Activated naive CD4-positive, alpha-beta T cell treated with anti-CD3 and anti-CD28 coated beads for 36 hours (primary cell): ENCODE data around the gene SLC9A3. TPM values are rescaled to one million over a fixed set of nuclear protein-coding genes. Genes with fewer than 3 reads are reported as not detected.

Experiments
- CTCF ChIA-PET: fragments of 350-600 bp; sonication (Branson Sonifier 250); formaldehyde crosslinking; loops from one replicate; lab custom pipeline; 2021; ENCODE audit warnings: antibody characterized with exemption; lab: Charles Lee
- DNase-seq: peaks from one replicate; pipeline ENCODE4 v3.0.0-alpha.2; 2020
- H3K27ac Mint-ChIP-seq: one replicate; pipeline ENCODE4 v1.8.0; 2021; ENCODE audit warnings: mild to moderate bottlenecking, mixed read lengths
- H3K27me3 Mint-ChIP-seq: one replicate; pipeline ENCODE4 v1.8.0; 2021; ENCODE audit warnings: low read depth, mixed read lengths
- H3K36me3 Mint-ChIP-seq: one replicate; pipeline ENCODE4 v1.8.0; 2021; ENCODE audit warnings: low read depth, mixed read lengths
- H3K4me1 Mint-ChIP-seq: one replicate; pipeline ENCODE4 v1.8.0; 2021; ENCODE audit warnings: low read depth, mixed read lengths
- H3K4me3 Mint-ChIP-seq: one replicate; pipeline ENCODE4 v1.8.0; 2021; ENCODE audit warnings: mild to moderate bottlenecking, moderate library complexity, mixed read lengths
- H3K9me3 Mint-ChIP-seq: one replicate; pipeline ENCODE4 v1.8.0; 2021; ENCODE audit warnings: mixed read lengths
- intact Hi-C: fragments of 100-400 bp; cut with micrococcal nuclease; formaldehyde crosslinking; loops from one replicate; pipeline ENCODE4 v1.15.1; 2023
- total RNA-seq, 2 experiments: library from RNA; stranded (reverse); gene quantifications; one replicate each; pipeline ENCODE4 v1.2.3, GENCODE V29; 2021

Gene SLC9A3
- total RNA-seq, 2 experiments from 2014 or later = 1.6 to 2.3 TPM

GRCh38 chr5:466661-467310 is 57.5 kb downstream of the SLC9A3 start:
- CTCF ChIA-PET = no interaction called here
- intact Hi-C loops = no loop called here
- no peak for DNase-seq
- H3K9me3 Mint-ChIP-seq = no peaks in the 10 kb centered on the region
- no peak overlapping the region for H3K27ac Mint-ChIP-seq
- no peak overlapping the region for H3K4me3 Mint-ChIP-seq
- H3K4me1 Mint-ChIP-seq = peaks cover 50% of the 10 kb centered on the region
- peaks cover 32% of the 10 kb centered on the region for H3K36me3 Mint-ChIP-seq
- no peaks in the 10 kb centered on the region for H3K27me3 Mint-ChIP-seq

DNA sequence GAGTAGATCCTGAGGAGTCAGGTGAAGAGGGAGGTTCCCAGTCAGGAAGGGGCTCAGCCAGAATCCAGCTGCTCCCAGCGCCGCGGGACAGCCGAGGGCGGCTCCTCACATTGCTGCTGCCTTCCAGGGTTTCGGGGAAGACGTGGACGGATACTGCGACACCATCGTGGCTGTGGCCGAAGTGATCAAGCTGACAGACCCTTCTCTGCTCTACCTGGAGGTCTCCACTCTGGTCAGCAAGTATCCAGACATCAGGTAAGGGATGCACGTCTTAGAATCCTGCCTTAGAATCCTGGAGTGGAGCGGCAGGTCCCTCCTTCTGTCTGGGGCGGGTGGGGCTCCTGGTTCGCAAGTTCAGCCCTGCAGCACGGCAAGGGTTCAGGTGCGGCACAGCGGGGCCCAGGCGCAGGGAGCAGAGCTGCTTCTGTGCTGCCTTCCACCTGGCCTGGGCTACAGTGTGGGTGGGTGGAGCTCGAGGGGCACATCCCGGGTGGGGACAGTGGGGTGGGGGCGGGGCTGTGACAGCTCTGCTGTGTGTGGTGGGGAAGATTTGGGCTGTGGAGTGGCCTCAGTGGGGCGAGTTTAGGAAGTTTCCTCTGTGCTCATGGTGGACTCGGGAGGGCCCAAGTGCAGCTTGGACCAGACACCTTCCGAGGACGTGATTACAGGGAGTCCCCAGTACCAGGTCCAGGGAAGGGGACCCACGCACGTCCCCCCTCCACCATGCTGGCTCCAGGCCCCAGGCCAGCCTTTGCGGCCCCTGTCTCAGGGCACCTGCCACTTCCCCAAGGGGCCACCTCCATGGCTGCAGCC is 58.5 kb downstream of the SLC9A3 start:
- Mint-ChIP-seq H3K4me1 (peaks cover 43% of the 10 kb centered on the region), H3K27ac (no peak overlapping the region), H3K36me3 (peaks cover 31% of the 10 kb centered on the region), H3K9me3 (no peaks in the 10 kb centered on the region), H3K4me3 (no peak overlapping the region), H3K27me3 (no peaks in the 10 kb centered on the region)
- no peak for DNase-seq
- CTCF ChIA-PET = no interaction called here
- intact Hi-C loops = no loop called here

GRCh38 chr5:464843-465590 is 59.2 kb downstream of the SLC9A3 start:
- peaks cover 36% of the 10 kb centered on the region for H3K36me3 Mint-ChIP-seq
- peaks cover 43% of the 10 kb centered on the region for H3K4me1 Mint-ChIP-seq
- H3K27me3 Mint-ChIP-seq = no peaks in the 10 kb centered on the region
- intact Hi-C loops = loop anchor here (1.0 kb wide), 1 partner anchor 7 kb away; no protein-coding TSS in a partner anchor
- no peak for DNase-seq
- no peak overlapping the region for H3K4me3 Mint-ChIP-seq
- H3K27ac Mint-ChIP-seq = no peak overlapping the region
- CTCF ChIA-PET = interaction anchor here (1.1 kb wide), 1 partner anchor 18 kb away, joined by 7 read pairs; no protein-coding TSS in a partner anchor
- no peaks in the 10 kb centered on the region for H3K9me3 Mint-ChIP-seq

DNA sequence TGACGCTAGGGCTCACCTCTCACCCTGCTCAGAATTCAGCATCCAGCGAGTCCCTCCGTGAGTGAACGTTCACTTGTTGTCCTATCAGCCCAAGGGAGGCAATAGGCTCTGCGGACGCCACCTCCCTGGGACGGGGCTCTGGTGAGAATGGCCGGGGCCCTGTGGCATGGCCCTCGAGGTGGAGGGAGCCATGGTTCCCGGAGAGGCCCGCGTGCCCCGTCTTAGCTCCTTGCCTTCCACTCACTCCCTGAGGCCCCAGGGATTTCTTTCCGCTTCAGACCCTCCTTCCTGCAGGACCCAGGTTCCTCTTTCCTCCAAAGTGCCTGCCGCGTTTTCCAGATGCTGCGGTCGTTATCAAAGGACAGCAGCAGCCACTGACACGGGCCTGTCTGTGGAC is 59.8 kb downstream of the SLC9A3 start:
- Mint-ChIP-seq H3K36me3 (peaks cover 41% of the 10 kb centered on the region), H3K27me3 (no peaks in the 10 kb centered on the region), H3K4me1 (peaks cover 44% of the 10 kb centered on the region), H3K27ac (peak overlapping the region; percentile 87), H3K9me3 (no peaks in the 10 kb centered on the region), H3K4me3 (no peak overlapping the region)
- intact Hi-C loops = loop anchor here (1.0 kb wide), 1 partner anchor 8 kb away; no protein-coding TSS in a partner anchor
- no peak for DNase-seq
- CTCF ChIA-PET = interaction anchor here (1.1 kb wide), 1 partner anchor 18 kb away, joined by 7 read pairs; no protein-coding TSS in a partner anchor

DNA sequence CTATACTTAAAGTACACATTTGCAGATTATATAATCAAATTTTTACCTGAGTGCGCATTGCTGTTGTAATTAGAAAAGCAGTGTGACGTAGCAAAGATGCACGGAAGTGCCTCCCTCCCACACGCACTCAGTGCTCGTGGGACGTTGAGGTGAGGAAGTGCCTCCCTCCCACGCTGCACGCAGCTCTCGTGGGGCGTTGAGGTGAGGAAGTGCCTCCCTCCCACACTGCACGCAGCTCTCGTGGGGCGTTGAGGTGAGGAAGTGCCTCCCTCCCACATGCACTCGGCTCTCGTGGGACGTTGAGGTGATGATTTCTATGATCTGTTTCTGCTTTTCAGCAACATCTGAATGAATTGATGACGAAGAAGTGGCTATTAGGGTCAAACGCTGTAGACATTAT is 60.3 kb downstream of the SLC9A3 start:
- DNase-seq = peak; percentile 75
- peak overlapping the region; percentile 87 for H3K27ac Mint-ChIP-seq
- peaks cover 49% of the 10 kb centered on the region for H3K4me1 Mint-ChIP-seq
- CTCF ChIA-PET = interaction anchor here (0.6 to 1.1 kb wide), 2 partner anchors 11 to 17 kb away, joined by 3 to 7 read pairs; no protein-coding TSS in a partner anchor
- H3K36me3 Mint-ChIP-seq = peaks cover 40% of the 10 kb centered on the region
- no peaks in the 10 kb centered on the region for H3K27me3 Mint-ChIP-seq
- H3K9me3 Mint-ChIP-seq = no peaks in the 10 kb centered on the region
- intact Hi-C loops = loop anchor here (1.0 kb wide), 1 partner anchor 8 kb away; no protein-coding TSS in a partner anchor
- H3K4me3 Mint-ChIP-seq = peak overlapping the region; percentile 18

DNA sequence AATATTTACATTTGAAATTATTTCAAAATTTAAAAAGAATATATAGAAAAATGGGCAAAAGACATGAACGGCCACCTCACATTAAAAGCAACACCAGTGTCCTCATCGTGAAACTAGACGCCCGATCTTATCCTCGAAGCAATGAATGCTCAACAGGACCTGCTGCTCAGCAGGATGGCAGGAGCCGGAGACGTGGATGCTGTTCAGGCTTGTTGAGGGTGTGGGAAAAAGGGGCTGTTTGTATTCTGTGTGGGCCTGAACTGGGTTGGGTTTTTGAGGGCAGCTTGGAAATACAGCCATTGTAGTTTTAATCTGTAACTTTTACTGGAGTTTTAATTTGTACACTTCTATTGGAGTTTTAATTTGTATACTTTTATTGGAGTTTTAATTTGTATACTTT is 60.9 kb downstream of the SLC9A3 start:
- intact Hi-C loops = no loop called here
- H3K4me3 Mint-ChIP-seq = no peak overlapping the region

GRCh38 chr5:462051-462481 is 62.2 kb downstream of the SLC9A3 start:
- CTCF ChIA-PET = no interaction called here

More for the DNA sequence above, 60.9 kb downstream of the SLC9A3 start:
- Mint-ChIP-seq H3K36me3 (peaks cover 45% of the 10 kb centered on the region), H3K27ac (peak overlapping the region; percentile 87), H3K27me3 (no peaks in the 10 kb centered on the region), H3K4me1 (peaks cover 55% of the 10 kb centered on the region), H3K9me3 (no peaks in the 10 kb centered on the region)
- DNase-seq = no peak
- CTCF ChIA-PET = interaction anchor here (0.6 kb wide), 1 partner anchor 11 kb away, joined by 3 read pairs; no protein-coding TSS in a partner anchor

DNA sequence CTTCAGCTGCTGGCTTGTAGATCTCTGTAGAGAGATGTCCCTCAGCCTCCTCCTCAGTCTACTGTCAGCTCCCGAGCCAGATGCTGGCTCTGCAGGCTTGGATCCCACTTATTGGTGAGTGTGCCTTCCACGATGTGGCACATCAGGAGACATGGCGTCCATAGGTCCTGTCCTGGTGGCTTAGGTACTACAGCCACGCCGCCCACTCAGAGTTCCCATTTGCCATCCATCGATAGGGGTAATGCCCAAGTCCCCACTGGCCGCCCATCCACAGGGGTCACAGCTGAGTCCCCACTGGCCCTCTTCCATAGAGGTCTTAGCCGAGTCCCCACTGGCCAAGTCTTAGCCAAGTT is 64.0 kb downstream of the SLC9A3 start:
- intact Hi-C loops = no loop called here
- Mint-ChIP-seq H3K9me3 (no peaks in the 10 kb centered on the region), H3K27ac (peak overlapping the region; percentile 94), H3K4me1 (peaks cover 60% of the 10 kb centered on the region), H3K36me3 (peaks cover 56% of the 10 kb centered on the region), H3K27me3 (no peaks in the 10 kb centered on the region), H3K4me3 (no peak overlapping the region)
- CTCF ChIA-PET = interaction anchor here (4.0 kb wide), 1 partner anchor 13 kb away, joined by 27 read pairs; no protein-coding TSS in a partner anchor
- no peak for DNase-seq

More at GRCh38 chr5:462051-462481, 62.2 kb downstream of the SLC9A3 start:
- peaks cover 51% of the 10 kb centered on the region for H3K36me3 Mint-ChIP-seq
- H3K4me1 Mint-ChIP-seq = peaks cover 60% of the 10 kb centered on the region
- intact Hi-C loops = no loop called here
- H3K27ac Mint-ChIP-seq = no peak overlapping the region
- no peak overlapping the region for H3K4me3 Mint-ChIP-seq
- no peaks in the 10 kb centered on the region for H3K27me3 Mint-ChIP-seq
- no peaks in the 10 kb centered on the region for H3K9me3 Mint-ChIP-seq
- DNase-seq = no peak

- Mint-ChIP-seq H3K27ac (peak overlapping the region; percentile 94), H3K27me3 (no peaks in the 10 kb centered on the region), H3K36me3 (peaks cover 56% of the 10 kb centered on the region), H3K4me3 (peak overlapping the region; percentile 21), H3K9me3 (no peaks in the 10 kb centered on the region), H3K4me1 (peaks cover 60% of the 10 kb centered on the region)
- intact Hi-C loops = loop anchor here (1.0 to 5.0 kb wide), 5 partner anchors 13 to 242 kb away; partner anchors contain the start of genes CCDC127, EXOC3 and SDHA
- no peak for DNase-seq
- CTCF ChIA-PET = interaction anchor here (4.0 kb wide), 1 partner anchor 12 kb away, joined by 27 read pairs; no protein-coding TSS in a partner anchor
These were observed 64.5 kb downstream of the SLC9A3 start for GRCh38 chr5:459562-460272.

- CTCF ChIA-PET = interaction anchor here (1.0 to 4.0 kb wide), 2 partner anchors 11 to 13 kb away, joined by 4 to 27 read pairs; no protein-coding TSS in a partner anchor
- Mint-ChIP-seq H3K4me1 (peaks cover 57% of the 10 kb centered on the region), H3K9me3 (no peaks in the 10 kb centered on the region), H3K36me3 (peaks cover 55% of the 10 kb centered on the region), H3K4me3 (peak overlapping the region; percentile 21), H3K27ac (peak overlapping the region; percentile 94), H3K27me3 (no peaks in the 10 kb centered on the region)
- DNase-seq = peak; percentile 87
- intact Hi-C loops = loop anchor here (1.0 to 5.0 kb wide), 5 partner anchors 14 to 241 kb away; partner anchors contain the start of genes CCDC127, EXOC3 and SDHA
These were observed 65.5 kb downstream of the SLC9A3 start for GRCh38 chr5:458547-459353.
